Prostate gland (tissue), 2 donors: Measurements from ENCODE around the gene ROR1. TPM values are rescaled to one million over a fixed set of nuclear protein-coding genes. Genes with fewer than 3 reads are reported as not detected.
A peak's percentile ranks its signal among the peaks of the same experiment; 100 is the strongest.

Experiments
- DNase-seq: peaks from one replicate; pipeline ENCODE4 v3.0.0-alpha.2; 2019; ENCODE audit warnings: low spot score
- H3K27ac ChIP-seq, 2 donors: fragments of 200-600 bp; sonication (generic); 2 replicates each; pipeline ENCODE4 v1.5.1; 2017 to 2019
- H3K27me3 ChIP-seq: fragments of 200-600 bp; sonication (generic); replicated peaks from 2 replicates; pipeline ENCODE4 v1.5.1; 2019; ENCODE audit not compliant: insufficient read depth
- H3K36me3 ChIP-seq, 2 donors: fragments of 200-600 bp; sonication (generic); 1 replicate in 1 of 2; 2 replicates in 1 of 2; pipeline versions ENCODE4 v1.5.1 to v1.8.1; 2017 to 2019
- H3K4me1 ChIP-seq: fragments of 200-600 bp; sonication (generic); replicated peaks from 2 replicates; pipeline ENCODE4 v1.5.1; 2019
- H3K4me3 ChIP-seq, 2 donors: fragments of 200-600 bp; sonication (generic); 2 replicates each; pipeline ENCODE4 v1.5.1; 2017 to 2019
- H3K9me3 ChIP-seq: fragments of 200-600 bp; sonication (generic); 2 replicates; pipeline ENCODE4 v1.5.1; 2017
- POLR2A ChIP-seq: fragments of 450-650 bp; IDR thresholded peaks from one replicate; pipeline ENCODE4 v1.6.1; 2016; ENCODE audit warnings: antibody characterized with exemption, mild to moderate bottlenecking
- POLR2AphosphoS5 ChIP-seq: sonication (generic); formaldehyde crosslinking; IDR thresholded peaks from one replicate; pipeline ENCODE4 v1.6.1; 2017; ENCODE audit warnings: antibody characterized with exemption
- WGBS: methylation state at CpG from one replicate; pipeline ENCODE4 v1.1.5; 2018; 5-methylcytosine and 5-hydroxymethylcytosine counted together
- intact Hi-C: fragments of 100-400 bp; cut with DNase I; formaldehyde crosslinking; loops from one replicate; pipeline ENCODE4 v1.14.2; 2022
- total RNA-seq, 2 donors: library from RNA; depleted of rRNA; stranded (reverse); fragments of >200 nt; gene quantifications; one replicate each; pipeline ENCODE4 v1.1.0, GENCODE V29; 2016
- TF ChIP-seq, protein P1 (sequence below), 4 experiments: fragments of 200-600 bp in 2 of 4; fragments of 450-650 bp in 2 of 4; sonication (generic) in 2 of 4; IDR thresholded peaks; 1 replicate in 3 of 4; 2 replicates in 1 of 4; pipeline ENCODE4 v1.5.1; 2016 to 2019; ENCODE audit warnings: antibody characterized with exemption in 4 of 4, mild to moderate bottlenecking in 2 of 4, moderate library complexity in 2 of 4

The ROR1 gene
- total RNA-seq, 2 donors from 2014 or later, result 7.3 to 11.1 TPM

DNA sequence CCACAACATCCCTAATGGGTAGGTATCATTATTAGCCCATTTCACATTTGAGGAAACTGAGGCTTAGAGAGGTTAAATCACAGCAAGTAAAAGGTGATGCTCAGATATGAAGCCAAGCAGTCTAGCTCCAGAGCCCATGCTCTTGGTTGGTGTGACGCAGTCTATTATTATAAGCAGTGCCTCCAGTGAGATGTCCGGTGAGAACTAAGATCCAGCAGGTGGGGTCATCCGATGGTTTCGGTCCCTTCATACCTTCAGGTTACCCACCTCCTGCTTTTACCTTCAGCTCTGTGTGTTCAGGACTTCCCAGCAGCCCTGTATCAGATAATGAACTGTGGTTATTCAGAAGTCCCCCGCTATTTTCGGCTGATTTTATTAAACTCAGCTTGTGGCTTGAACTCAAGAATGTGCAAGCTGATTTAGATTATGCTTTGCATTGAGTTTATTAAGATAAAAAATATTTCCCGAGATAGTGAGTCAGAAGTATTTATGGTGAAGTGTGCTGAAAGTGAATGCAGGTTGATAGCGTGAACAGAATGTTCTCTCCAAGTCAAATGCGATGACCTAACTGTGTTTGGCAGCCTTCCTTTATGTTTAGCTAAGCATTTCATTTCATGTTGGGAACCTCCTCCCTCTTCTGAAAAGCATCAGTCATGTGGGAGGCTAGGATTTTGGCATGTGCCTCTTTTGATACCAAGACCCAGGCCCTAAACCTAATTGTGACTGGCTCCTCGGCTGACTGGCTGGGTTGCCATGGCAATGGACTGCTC is 268.7 kb downstream of the ROR1 start:
- peak; percentile 73 for DNase-seq

DNA sequence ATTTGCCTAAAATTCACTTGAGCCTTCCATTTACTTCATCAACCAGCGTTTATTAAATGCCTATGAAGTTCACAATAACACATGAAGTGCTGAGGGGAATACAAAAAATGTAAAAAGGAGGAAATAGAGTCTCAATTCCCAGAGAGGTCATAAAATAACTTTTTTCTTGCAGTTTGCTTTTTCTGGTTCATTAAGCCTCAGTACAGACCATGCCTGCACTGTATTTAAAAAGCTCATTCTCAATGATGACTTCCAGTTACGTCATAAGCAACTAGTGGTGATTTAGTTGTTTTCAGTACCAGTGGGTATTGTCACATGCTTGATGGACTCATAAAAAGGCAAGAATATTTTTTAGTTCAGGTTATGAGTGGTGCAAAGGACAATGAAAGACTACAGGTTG is 269.5 kb downstream of the ROR1 start:
- 67% methylated on average over 2 of the region's 2 CpGs for WGBS
- DNase-seq, result no peak
- Histone ChIP-seq H3K4me3 (no peak overlapping the region), H3K9me3 (no peaks in the 10 kb centered on the region), H3K27ac (no peak overlapping the region), H3K4me1 (no peaks in the 10 kb centered on the region), H3K36me3 (no peaks in the 10 kb centered on the region), H3K27me3 (no peaks in the 10 kb centered on the region)
- intact Hi-C loops, result no loop called here
- TF ChIP-seq POLR2A, result no peak
- no peak for TF ChIP-seq POLR2AphosphoS5
- TF ChIP-seq, protein P1, sequence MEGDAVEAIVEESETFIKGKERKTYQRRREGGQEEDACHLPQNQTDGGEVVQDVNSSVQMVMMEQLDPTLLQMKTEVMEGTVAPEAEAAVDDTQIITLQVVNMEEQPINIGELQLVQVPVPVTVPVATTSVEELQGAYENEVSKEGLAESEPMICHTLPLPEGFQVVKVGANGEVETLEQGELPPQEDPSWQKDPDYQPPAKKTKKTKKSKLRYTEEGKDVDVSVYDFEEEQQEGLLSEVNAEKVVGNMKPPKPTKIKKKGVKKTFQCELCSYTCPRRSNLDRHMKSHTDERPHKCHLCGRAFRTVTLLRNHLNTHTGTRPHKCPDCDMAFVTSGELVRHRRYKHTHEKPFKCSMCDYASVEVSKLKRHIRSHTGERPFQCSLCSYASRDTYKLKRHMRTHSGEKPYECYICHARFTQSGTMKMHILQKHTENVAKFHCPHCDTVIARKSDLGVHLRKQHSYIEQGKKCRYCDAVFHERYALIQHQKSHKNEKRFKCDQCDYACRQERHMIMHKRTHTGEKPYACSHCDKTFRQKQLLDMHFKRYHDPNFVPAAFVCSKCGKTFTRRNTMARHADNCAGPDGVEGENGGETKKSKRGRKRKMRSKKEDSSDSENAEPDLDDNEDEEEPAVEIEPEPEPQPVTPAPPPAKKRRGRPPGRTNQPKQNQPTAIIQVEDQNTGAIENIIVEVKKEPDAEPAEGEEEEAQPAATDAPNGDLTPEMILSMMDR (IDR thresholded peaks at IDR 0.05), result no peak

More for the DNA sequence above, 268.7 kb downstream of the ROR1 start:
- Histone ChIP-seq H3K36me3 (no peaks in the 10 kb centered on the region), H3K9me3 (no peaks in the 10 kb centered on the region), H3K4me3 (no peak overlapping the region), H3K27ac (peak overlapping the region; percentile 38 to 49), H3K4me1 (no peaks in the 10 kb centered on the region), H3K27me3 (no peaks in the 10 kb centered on the region)
- peak; percentile 95 for TF ChIP-seq POLR2AphosphoS5
- TF ChIP-seq, protein P1 (IDR thresholded peaks at IDR 0.05), result no peak
- intact Hi-C loops, result no loop called here
- 36% methylated on average over 10 of the region's 10 CpGs for WGBS

DNA sequence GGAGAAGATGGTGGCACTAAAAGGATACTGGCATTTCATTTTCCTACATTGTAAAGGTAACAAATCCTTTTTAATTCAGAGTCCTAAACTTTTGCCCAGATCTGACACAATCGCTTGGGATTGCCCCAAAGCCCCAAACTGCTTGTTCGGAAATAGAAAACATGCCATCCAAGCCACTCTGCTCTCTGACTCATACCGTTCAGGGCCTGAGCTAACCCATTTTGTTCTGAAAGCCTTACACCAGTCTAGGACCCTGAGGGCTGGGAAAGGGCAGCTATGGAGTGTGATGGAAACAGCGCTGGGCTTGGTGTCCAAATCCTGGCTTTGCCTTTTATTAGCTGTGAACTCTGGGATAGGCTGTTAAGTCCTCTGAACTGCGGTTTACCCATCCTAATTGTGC is 270.2 kb downstream of the ROR1 start:
- TF ChIP-seq POLR2AphosphoS5, result no peak
- no peak for TF ChIP-seq POLR2A
- TF ChIP-seq, protein P1 (IDR thresholded peaks at IDR 0.05), result no peak
- Histone ChIP-seq H3K27me3 (no peaks in the 10 kb centered on the region), H3K4me1 (no peaks in the 10 kb centered on the region), H3K9me3 (no peaks in the 10 kb centered on the region), H3K36me3 (no peaks in the 10 kb centered on the region), H3K27ac (no peak overlapping the region), H3K4me3 (no peak overlapping the region)
- intact Hi-C loops, result no loop called here
- 93% methylated on average over 5 of the region's 5 CpGs for WGBS
- DNase-seq, result no peak

DNA sequence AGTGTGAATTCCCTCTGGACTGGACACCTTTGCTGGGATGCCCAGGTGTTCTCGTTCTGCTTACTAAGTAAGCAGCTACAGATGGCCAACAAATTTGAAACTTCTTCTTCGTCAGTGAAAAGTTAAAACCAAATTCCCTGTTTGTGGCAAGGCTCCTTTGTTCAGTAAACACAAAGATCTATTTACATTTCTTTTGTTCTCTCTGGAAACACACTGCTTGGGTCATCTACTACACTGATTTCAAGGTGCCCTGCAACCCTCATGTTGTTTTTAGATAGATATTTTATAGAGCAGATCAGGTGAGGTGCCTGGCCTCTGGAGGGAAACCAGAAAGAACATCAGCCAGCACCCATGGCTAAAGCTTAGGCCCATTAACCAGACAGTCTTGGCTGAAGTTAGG is 272.4 kb downstream of the ROR1 start:
- H3K9me3 ChIP-seq, result no peaks in the 10 kb centered on the region
- H3K4me1 ChIP-seq, result no peaks in the 10 kb centered on the region
- H3K4me3 ChIP-seq, result no peak overlapping the region
- 81% methylated on average over 2 of the region's 2 CpGs for WGBS
- H3K36me3 ChIP-seq, result no peaks in the 10 kb centered on the region
- no peak for DNase-seq
- intact Hi-C loops, result no loop called here
- no peak overlapping the region for H3K27ac ChIP-seq
- TF ChIP-seq POLR2AphosphoS5 (no peak), POLR2A (no peak)
- TF ChIP-seq, protein P1 (IDR thresholded peaks at IDR 0.05), result no peak
- no peaks in the 10 kb centered on the region for H3K27me3 ChIP-seq

DNA sequence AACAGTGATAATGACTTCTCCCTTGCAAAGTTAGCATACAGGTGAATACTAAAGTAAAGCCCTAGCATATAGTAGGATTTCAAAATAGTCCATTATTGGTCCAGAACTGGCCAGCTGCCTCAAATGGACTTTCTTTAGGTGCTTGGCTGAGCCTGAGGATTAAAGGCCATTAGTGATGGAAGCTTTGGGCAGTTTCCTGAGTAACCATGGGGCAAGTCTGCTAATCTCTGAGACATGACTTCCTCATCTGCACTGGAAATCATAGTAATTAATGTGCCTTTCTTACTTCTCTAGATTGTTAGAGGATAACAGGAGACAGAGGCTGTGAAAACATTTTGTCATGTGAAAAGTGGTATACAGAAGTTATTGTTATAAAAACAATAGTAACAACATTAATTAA is 273.1 kb downstream of the ROR1 start:
- intact Hi-C loops, result no loop called here
- Histone ChIP-seq H3K4me3 (no peak overlapping the region), H3K9me3 (no peaks in the 10 kb centered on the region), H3K27ac (no peak overlapping the region), H3K36me3 (no peaks in the 10 kb centered on the region), H3K4me1 (no peaks in the 10 kb centered on the region), H3K27me3 (no peaks in the 10 kb centered on the region)
- DNase-seq, result no peak
- TF ChIP-seq POLR2A, result no peak
